Astrocyte of the spinal cord (primary cell): ENCODE data around the gene SSR1.

Experiments used
- DNase-seq: peaks from one replicate; pipeline ENCODE4 v3.0.0; 2011; ENCODE audit warnings: low read depth, low spot score
- H3K4me3 ChIP-seq: 2 replicates; pipeline ENCODE4 v1.5.1; 2011; ENCODE audit warnings: low read depth, mild to moderate bottlenecking, low read length, moderate library complexity
- in situ Hi-C: cut with HindIII; loops from 2 replicates; pipeline ENCODE4 v1.10.0; 2017; ENCODE audit warnings: low sequenced_read_pairs
- TF ChIP-seq, protein P1 (sequence below): IDR thresholded peaks from 2 replicates; pipeline ENCODE4 v1.5.1; 2012; ENCODE audit warnings: low read depth, mild to moderate bottlenecking, low read length, inconsistent platforms

Gene SSR1

DNA sequence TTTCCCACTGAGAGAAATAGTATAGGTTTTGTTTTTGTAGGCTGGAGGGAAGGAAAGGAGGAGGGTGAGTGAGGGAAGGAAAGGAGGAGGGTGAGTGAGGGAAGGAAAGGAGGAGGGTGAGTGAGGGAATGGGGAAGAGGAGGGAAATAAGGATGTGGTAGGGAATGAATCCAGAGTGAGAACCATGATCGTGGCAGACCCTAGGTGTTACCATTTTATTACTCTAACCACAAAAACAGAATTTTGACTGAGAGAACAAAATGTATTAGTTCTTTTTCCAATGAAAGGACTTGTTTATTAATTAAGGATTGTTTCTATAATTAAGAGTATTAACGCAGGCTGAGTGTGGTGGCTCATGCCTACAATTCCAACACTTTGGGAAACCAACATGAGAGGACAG, 16.4 kb downstream of the SSR1 start:
- no peak overlapping the region for H3K4me3 ChIP-seq
- TF ChIP-seq, protein P1, sequence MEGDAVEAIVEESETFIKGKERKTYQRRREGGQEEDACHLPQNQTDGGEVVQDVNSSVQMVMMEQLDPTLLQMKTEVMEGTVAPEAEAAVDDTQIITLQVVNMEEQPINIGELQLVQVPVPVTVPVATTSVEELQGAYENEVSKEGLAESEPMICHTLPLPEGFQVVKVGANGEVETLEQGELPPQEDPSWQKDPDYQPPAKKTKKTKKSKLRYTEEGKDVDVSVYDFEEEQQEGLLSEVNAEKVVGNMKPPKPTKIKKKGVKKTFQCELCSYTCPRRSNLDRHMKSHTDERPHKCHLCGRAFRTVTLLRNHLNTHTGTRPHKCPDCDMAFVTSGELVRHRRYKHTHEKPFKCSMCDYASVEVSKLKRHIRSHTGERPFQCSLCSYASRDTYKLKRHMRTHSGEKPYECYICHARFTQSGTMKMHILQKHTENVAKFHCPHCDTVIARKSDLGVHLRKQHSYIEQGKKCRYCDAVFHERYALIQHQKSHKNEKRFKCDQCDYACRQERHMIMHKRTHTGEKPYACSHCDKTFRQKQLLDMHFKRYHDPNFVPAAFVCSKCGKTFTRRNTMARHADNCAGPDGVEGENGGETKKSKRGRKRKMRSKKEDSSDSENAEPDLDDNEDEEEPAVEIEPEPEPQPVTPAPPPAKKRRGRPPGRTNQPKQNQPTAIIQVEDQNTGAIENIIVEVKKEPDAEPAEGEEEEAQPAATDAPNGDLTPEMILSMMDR: no peak
- in situ Hi-C loops: no loop called here
- DNase-seq: no peak

DNA sequence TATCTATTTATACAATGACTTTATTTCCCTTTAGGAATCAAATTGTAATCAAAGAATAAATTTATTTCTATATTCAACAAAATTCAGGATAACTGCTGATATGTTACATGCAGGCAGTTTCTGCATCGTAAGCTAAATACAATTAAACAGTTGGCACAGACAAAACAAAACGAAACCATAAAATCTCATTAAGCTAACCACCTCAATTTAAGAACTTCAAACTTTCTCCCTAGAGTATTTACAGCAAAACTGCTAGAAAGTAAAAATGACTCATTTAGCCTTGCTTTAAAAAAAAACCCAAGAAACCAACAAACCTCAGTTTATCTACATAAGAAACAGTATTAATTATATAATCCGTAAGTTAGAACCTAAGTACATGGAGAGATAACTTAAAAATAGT, 17.1 kb downstream of the SSR1 start:
- DNase-seq: no peak
- TF ChIP-seq, protein P1: no peak
- in situ Hi-C loops: no loop called here
- no peak overlapping the region for H3K4me3 ChIP-seq

GRCh38 chr6:7292596-7293255, 20.3 kb downstream of the SSR1 start:
- TF ChIP-seq, protein P1: no peak
- DNase-seq: no peak
- H3K4me3 ChIP-seq: no peak overlapping the region
- in situ Hi-C loops: no loop called here

DNA sequence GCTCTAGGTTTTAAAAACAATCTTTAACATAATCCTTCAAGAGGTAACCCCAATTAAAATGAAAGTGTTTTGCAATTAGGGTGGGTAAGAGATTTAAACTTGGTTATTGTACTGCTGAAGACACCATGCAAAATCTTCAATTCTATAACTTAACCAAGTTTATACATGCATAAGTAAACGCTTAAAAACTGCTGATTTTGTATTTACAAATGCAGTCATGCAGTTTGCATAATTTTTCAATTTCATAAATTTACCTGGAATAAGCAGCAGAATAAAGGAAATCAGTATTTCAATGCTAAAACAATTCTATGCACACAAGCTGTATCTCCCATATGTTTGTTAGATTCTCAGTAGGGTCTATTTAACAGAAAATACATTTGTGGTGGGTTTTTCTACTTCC, 22.9 kb downstream of the SSR1 start:
- no peak overlapping the region for H3K4me3 ChIP-seq
- in situ Hi-C loops: no loop called here
- DNase-seq: no peak
- TF ChIP-seq, protein P1: no peak

GRCh38 chr6:7285416-7285815, 27.6 kb downstream of the SSR1 start:
- no peak for DNase-seq
- in situ Hi-C loops: no loop called here
- TF ChIP-seq, protein P1: no peak
- H3K4me3 ChIP-seq: no peak overlapping the region

- TF ChIP-seq, protein P1: no peak
- in situ Hi-C loops: no loop called here
- no peak overlapping the region for H3K4me3 ChIP-seq
- no peak for DNase-seq
These were observed 29.3 kb downstream of the SSR1 start for GRCh38 chr6:7283676-7284075.
